MM.1S (cell line): ENCODE measurements around the gene SLIT3.

Experiments
- DNase-seq: peaks from one replicate; pipeline ENCODE4 v3.0.0-alpha.2; 2015
- H2AFZ ChIP-seq: fragments of 300-600 bp; sonication (generic); 2 replicates; pipeline ENCODE4 v1.6.0; 2016; ENCODE audit warnings: antibody characterized with exemption, low read length
- H3F3A ChIP-seq: fragments of 300-600 bp; sonication (generic); 2 replicates; pipeline ENCODE4 v1.6.1; 2016; ENCODE audit warnings: mild to moderate bottlenecking, antibody characterized with exemption, low read length, moderate library complexity, mixed read lengths; ENCODE audit not compliant: insufficient read depth
- H3K27ac ChIP-seq: fragments of 300-600 bp; sonication (generic); 2 replicates; pipeline ENCODE4 v1.5.1; 2016; ENCODE audit warnings: mild to moderate bottlenecking, low read length
- H3K27me3 ChIP-seq: fragments of 300-600 bp; sonication (generic); replicated peaks from 2 replicates; pipeline ENCODE4 v1.6.0; 2016; ENCODE audit warnings: low read length; ENCODE audit not compliant: insufficient read depth
- H3K36me3 ChIP-seq: fragments of 300-600 bp; sonication (generic); replicated peaks from 2 replicates; pipeline ENCODE4 v1.6.1; 2016; ENCODE audit warnings: mild to moderate bottlenecking, low read length, mixed read lengths; ENCODE audit not compliant: insufficient read depth
- H3K4me1 ChIP-seq: fragments of 300-600 bp; sonication (generic); 2 replicates; pipeline ENCODE4 v1.6.1; 2016; ENCODE audit warnings: low read length, mixed read lengths
- H3K4me2 ChIP-seq: fragments of 300-600 bp; sonication (generic); 2 replicates; pipeline ENCODE4 v1.6.0; 2016; ENCODE audit warnings: low read depth, low read length
- H3K4me3 ChIP-seq: fragments of 300-600 bp; sonication (generic); 2 replicates; pipeline ENCODE4 v1.5.1; 2016; ENCODE audit warnings: low read length, mixed read lengths
- H3K79me2 ChIP-seq: fragments of 300-600 bp; sonication (generic); 2 replicates; pipeline ENCODE4 v1.6.1; 2016; ENCODE audit warnings: mixed run types, low read length, mixed read lengths
- H3K9ac ChIP-seq: fragments of 300-600 bp; sonication (generic); 2 replicates; pipeline ENCODE4 v1.6.1; 2016; ENCODE audit warnings: low read length, mixed read lengths
- H3K9me2 ChIP-seq: fragments of 300-600 bp; sonication (generic); replicated peaks from 2 replicates; pipeline ENCODE4 v1.6.1; 2016; ENCODE audit warnings: mild to moderate bottlenecking, low read length, mixed read lengths; ENCODE audit not compliant: insufficient read depth
- H3K9me3 ChIP-seq: fragments of 300-600 bp; sonication (generic); replicated peaks from 2 replicates; pipeline ENCODE4 v1.6.1; 2016; ENCODE audit warnings: mild to moderate bottlenecking, low read length, mixed read lengths; ENCODE audit not compliant: insufficient read depth
- H4K20me1 ChIP-seq: fragments of 300-600 bp; sonication (generic); 2 replicates; pipeline ENCODE4 v1.6.1; 2016; ENCODE audit warnings: mild to moderate bottlenecking, low read length, moderate library complexity, mixed read lengths; ENCODE audit not compliant: insufficient read depth
- CTCF ChIP-seq: fragments of 300-600 bp; sonication (generic); IDR thresholded peaks from 2 replicates; pipeline ENCODE4 v1.5.1; 2016; ENCODE audit warnings: antibody characterized with exemption, low read length, mixed read lengths
- EZH2 ChIP-seq: fragments of 300-600 bp; sonication (generic); optimal IDR thresholded peaks from 2 replicates; pipeline ENCODE3; 2017; ENCODE audit warnings: low read depth, mild to moderate bottlenecking, antibody characterized with exemption, low read length, mixed read lengths
- EZH2phosphoT487 ChIP-seq: fragments of 300-600 bp; sonication (generic); IDR thresholded peaks from 2 replicates; pipeline ENCODE4 v1.6.1; 2018; ENCODE audit warnings: antibody characterized with exemption, low read length

SLIT3 gene

GRCh38 chr5:169335806-169336205, 34.9 kb upstream of the SLIT3 start:
- no peaks in the 10 kb centered on the region for H3K4me1 ChIP-seq
- no peak for DNase-seq
- TF ChIP-seq CTCF (no peak), EZH2 (no peak), EZH2phosphoT487 (no peak)

GRCh38 chr5:169333518-169333917, 32.6 kb upstream of the SLIT3 start:
- Histone ChIP-seq H4K20me1 (no peaks in the 10 kb centered on the region), H3K4me1 (no peaks in the 10 kb centered on the region)

More at GRCh38 chr5:169335806-169336205, 34.9 kb upstream of the SLIT3 start:
- Histone ChIP-seq H3K36me3 (no peaks in the 10 kb centered on the region), H3K4me3 (no peak overlapping the region), H3K27me3 (no peaks in the 10 kb centered on the region), H3F3A (no peaks in the 10 kb centered on the region), H2AFZ (no peak overlapping the region), H3K9ac (no peak overlapping the region), H3K27ac (no peak overlapping the region), H3K9me3 (no peaks in the 10 kb centered on the region), H3K9me2 (no peaks in the 10 kb centered on the region), H3K79me2 (no peaks in the 10 kb centered on the region), H4K20me1 (no peaks in the 10 kb centered on the region), H3K4me2 (no peak overlapping the region)

GRCh38 chr5:169331292-169331852, 30.4 kb upstream of the SLIT3 start:
- Histone ChIP-seq H3K4me1 (no peaks in the 10 kb centered on the region), H3K9me3 (no peaks in the 10 kb centered on the region), H2AFZ (no peak overlapping the region), H3K79me2 (no peaks in the 10 kb centered on the region), H3K9me2 (no peaks in the 10 kb centered on the region), H3K36me3 (no peaks in the 10 kb centered on the region), H3F3A (no peaks in the 10 kb centered on the region), H3K27ac (no peak overlapping the region), H4K20me1 (no peaks in the 10 kb centered on the region), H3K4me3 (no peak overlapping the region), H3K4me2 (no peak overlapping the region), H3K9ac (no peak overlapping the region), H3K27me3 (no peaks in the 10 kb centered on the region)
- DNase-seq = no peak
- TF ChIP-seq CTCF (no peak), EZH2 (no peak), EZH2phosphoT487 (no peak)

More at GRCh38 chr5:169333518-169333917, 32.6 kb upstream of the SLIT3 start:
- Histone ChIP-seq H3K9me3 (no peaks in the 10 kb centered on the region), H3K36me3 (no peaks in the 10 kb centered on the region), H2AFZ (no peak overlapping the region), H3K27ac (no peak overlapping the region), H3K4me3 (no peak overlapping the region), H3K79me2 (no peaks in the 10 kb centered on the region), H3F3A (no peaks in the 10 kb centered on the region), H3K9ac (no peak overlapping the region), H3K4me2 (no peak overlapping the region), H3K27me3 (no peaks in the 10 kb centered on the region), H3K9me2 (no peaks in the 10 kb centered on the region)
- DNase-seq = no peak
- TF ChIP-seq EZH2 = no peak
- TF ChIP-seq EZH2phosphoT487 = no peak
- no peak for TF ChIP-seq CTCF
